ENCODE data around the gene GRK3.
A peak's percentile ranks its signal among the peaks of the same experiment; 100 is the strongest.
"Not testable (repeated sequence)": the region's sequence is repeated elsewhere in the genome, so short reads cannot be mapped to it uniquely, and the experiment has no call there.

GRK3 gene

DNA sequence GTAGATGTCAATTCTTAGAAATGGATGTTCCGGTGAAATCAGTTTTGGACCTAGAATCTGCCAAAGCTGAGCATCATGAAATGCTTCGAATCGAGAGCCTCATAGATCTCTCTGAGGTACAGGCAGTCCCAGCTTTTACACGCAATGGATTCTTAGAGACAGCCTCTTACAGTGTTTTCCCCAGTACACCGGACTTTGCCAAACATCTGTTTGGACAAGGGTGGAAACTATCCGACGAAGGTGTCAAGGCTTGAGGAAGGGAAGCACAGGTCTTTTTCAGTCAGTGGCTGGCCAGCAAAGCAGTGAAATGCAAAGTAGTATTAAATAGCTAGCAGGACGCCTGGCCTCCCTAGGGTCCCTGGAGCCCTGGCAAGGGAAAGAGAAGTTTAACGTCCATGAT, 4.9 kb downstream of the GRK3 start:
- FAIRE-seq (peak; percentile 74), DNase-seq (ENCODE audit: extremely low spot score, insufficient read length, low read depth) (no peak)

- FAIRE-seq = peak; percentile 76
- DNase-seq (ENCODE audit: extremely low spot score, insufficient read length, low read depth) = no peak
Measured at GRCh38 chr22:25569983-25570382, 5.5 kb downstream of the GRK3 start.

GRCh38 chr22:25570486-25570885, 6.0 kb downstream of the GRK3 start:
- FAIRE-seq (no peak), DNase-seq (ENCODE audit: extremely low spot score, insufficient read length, low read depth) (no peak)

- not testable (repeated sequence) for DNase-seq (ENCODE audit: extremely low spot score, insufficient read length, low read depth); FAIRE-seq
Measured at GRCh38 chr22:25571969-25572707, 7.7 kb downstream of the GRK3 start.

- no peak for DNase-seq (ENCODE audit: extremely low spot score, insufficient read length, low read depth)
- FAIRE-seq = peak; percentile 82
Measured at GRCh38 chr22:25572708-25573171, 8.3 kb downstream of the GRK3 start.

GRCh38 chr22:25573841-25574240, 9.4 kb downstream of the GRK3 start:
- DNase-seq (ENCODE audit: extremely low spot score, insufficient read length, low read depth) (no peak), FAIRE-seq (peak; percentile 67)

DNA sequence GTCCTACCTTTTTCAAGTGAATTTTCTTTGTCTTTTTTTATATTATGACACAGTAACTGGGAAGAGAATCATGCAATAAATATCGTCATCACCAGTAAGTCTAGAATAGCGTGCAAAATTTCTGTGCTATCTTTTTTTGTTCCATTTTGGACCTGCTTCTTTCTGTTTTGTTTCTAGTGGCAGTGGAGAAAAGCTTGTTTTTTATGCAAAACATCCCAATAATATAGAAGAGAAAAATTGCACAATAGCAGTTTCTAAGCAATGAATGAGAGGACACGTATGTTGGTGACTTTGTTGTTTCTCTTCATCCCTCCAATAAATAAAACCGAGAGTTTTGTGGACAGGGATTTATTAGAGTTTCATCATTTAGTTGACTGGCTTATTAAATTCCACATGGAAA, 10.3 kb downstream of the GRK3 start:
- DNase-seq (ENCODE audit: extremely low spot score, insufficient read length, low read depth) = no peak
- peak; percentile 49 for FAIRE-seq

DNA sequence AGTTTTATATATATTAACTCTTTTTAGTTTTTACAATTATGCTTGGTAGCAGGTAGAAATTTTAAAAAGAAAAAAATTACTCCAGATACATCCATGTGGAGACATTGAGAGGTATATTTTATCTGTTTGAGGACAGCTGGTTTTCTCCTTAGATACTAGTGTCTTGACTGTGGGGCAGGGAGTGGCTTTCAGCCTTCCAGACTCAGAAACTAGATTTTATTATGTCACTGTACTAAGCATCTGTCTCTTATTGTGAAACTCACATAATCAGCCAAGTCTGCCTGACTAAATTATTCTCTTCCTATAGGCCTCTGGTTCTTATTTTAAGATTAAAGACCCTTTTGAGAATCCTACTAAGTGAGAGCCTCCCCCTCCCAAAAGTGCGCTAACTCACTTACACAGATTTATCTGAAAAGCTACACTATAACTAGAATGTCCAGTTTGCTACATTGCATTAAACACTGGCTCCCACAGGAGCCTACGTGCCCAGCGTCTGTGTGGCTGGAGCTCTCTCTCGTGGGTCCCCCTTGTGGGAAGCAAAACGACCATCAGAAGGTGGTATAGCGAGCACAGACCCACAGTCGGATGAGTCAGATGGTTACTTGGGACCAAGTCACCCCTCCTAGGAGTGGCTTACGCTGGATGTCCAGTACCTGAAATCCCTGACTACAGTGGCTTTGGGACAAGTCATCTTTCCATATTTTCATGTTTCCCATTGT, 11.4 kb downstream of the GRK3 start:
- FAIRE-seq = peak; percentile 72
- not testable (repeated sequence) for DNase-seq (ENCODE audit: extremely low spot score, insufficient read length, low read depth)

DNA sequence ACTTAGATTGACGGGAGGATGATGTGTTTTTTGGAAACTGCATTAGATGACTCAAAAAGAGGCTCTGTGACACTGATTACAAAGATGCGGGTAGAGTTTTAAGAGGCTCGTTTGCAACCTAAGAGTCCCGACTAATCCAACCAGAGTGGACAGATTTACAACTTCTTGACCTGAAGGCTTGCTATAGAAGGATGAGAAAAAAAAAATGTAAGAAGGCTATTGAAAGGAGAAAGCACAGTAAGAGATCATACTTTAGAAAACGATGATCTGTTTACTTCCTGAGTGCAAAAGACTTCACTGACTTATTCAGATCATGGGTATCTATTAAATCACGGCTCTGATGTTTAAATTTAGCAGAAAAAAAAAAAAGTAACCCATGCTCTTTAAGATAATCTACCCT, 17.0 kb downstream of the GRK3 start:
- not testable (repeated sequence) for FAIRE-seq; DNase-seq (ENCODE audit: extremely low spot score, insufficient read length, low read depth)

DNA sequence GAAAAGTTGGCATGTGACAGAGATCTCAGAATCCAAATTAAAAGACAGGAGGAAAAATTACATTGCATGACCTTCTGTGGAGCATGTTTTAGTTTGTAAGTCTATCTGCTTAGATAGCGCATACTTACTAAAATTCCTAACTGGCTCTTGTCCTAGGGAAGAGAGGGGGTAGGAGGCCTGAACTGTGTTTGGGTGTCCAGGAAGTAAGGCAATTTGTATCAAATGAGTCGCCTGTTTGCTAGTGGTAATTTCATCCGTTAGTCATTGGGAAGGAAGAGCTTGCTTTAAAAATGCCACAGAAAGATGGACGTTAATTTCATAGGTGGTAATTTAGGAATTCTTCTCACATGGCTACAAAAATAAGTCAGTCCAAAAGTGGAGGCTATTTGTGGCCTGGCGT, 18.5 kb downstream of the GRK3 start:
- DNase-seq (ENCODE audit: extremely low spot score, insufficient read length, low read depth) = no peak
- peak; percentile 51 for FAIRE-seq

GRCh38 chr22:25584993-25585392, 20.5 kb downstream of the GRK3 start:
- peak; percentile 57 for FAIRE-seq
- DNase-seq (ENCODE audit: extremely low spot score, insufficient read length, low read depth) = not testable (repeated sequence)

DNA sequence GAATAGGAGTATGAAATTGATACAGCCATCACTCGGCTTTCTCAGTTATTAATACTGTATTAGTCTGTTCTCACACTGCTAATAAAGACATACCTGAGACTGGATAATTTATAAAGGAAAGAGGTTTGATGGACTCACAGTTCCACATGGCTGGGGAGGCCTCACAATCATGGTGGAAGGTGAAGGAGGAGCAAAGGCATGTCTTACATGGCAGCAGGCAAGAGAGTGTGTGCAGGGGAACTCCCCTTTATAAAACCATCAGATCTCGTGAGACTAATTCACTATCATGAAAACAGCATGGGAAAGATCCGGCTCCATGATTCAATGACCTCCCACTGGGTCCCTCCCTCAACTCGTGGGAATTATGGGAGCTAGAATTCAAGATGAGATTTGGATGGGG, 25.2 kb downstream of the GRK3 start:
- not testable (repeated sequence) for DNase-seq (ENCODE audit: extremely low spot score, insufficient read length, low read depth); FAIRE-seq

GRCh38 chr22:25593323-25593722, 28.8 kb downstream of the GRK3 start:
- not testable (repeated sequence) for DNase-seq (ENCODE audit: extremely low spot score, insufficient read length, low read depth); FAIRE-seq

- DNase-seq (ENCODE audit: extremely low spot score, insufficient read length, low read depth) (no peak), FAIRE-seq (peak; percentile 60)
Measured at GRCh38 chr22:25598609-25599008, 34.1 kb downstream of the GRK3 start.

DNA sequence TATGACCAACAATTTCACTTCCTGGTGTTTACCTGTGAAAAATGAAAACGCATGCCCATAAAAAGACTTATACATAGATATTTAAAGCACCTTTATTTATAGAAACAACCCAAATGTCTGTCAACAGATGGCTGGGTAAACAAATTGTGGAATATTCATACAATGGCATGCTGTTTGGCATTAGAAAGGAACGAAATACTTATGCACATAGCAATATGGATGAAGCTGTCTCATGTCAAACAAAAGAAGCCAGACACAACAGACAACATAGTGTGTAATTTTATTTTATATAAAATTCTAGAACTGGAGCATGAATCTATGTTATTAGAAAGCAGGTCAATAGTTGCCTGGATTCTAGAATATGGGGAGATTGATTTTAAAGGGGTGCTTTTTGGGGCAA, 38.0 kb downstream of the GRK3 start:
- FAIRE-seq (no peak), DNase-seq (ENCODE audit: extremely low spot score, insufficient read length, low read depth) (no peak)

DNA sequence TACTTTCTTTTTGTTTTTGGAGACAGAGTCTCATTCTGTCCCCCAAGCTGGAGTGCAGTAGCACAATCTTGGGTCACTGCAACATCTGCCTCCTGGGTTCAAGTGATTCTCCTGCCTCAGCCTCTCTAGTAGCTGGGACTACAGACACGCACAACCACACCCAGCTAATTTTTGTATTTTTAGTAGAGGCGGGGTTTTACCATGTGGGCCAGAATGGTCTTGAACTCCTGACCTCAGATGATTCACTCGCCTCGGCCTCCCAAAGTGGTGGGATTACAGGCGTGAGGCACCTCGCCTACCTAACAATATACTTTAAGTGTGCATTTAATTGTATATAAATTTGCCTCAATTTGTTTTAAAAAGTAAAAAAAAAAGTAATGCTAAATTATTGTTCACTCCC, 38.4 kb downstream of the GRK3 start:
- FAIRE-seq (no peak), DNase-seq (ENCODE audit: extremely low spot score, insufficient read length, low read depth) (no peak)

DNA sequence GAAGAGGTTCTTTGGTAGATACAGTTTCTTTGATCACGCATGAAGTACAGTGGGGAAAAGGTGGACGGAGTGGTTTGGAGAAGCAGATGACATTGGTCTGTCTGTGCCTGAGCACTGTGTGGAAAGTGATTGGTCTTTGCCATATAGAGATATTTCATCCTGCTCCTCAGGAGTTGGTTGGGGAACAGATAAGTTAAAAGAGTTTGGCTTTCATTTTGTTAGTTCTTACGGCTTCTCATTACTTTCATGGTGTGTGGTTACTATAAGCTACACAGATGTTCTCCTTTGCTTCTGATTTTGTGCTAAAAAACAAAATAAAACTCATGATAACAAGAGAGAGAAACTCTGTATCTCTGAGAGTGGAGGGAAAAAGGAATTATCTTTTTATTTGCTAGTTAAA, 40.7 kb downstream of the GRK3 start:
- DNase-seq (ENCODE audit: extremely low spot score, insufficient read length, low read depth); FAIRE-seq: not testable (repeated sequence)

DNA sequence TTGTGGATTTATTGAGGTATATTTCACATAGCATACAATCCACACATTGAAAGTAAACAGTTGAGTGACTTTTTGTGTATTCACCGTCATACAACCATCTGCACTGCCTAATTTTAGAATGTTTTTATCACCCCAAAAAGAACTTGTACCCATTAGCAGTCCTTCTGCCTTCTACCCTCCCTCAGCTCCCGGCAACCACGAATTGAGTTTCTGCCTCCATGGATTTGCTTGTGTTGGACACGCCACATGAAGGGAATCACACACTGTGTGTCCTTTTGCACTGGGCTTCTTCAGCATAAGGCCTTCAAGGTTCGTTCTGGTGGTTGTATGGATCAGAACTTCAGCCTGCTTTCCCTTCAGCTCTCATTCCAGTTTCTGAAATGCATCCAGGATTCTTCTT, 41.1 kb downstream of the GRK3 start:
- DNase-seq (ENCODE audit: extremely low spot score, insufficient read length, low read depth) = not testable (repeated sequence)
- FAIRE-seq = peak; percentile 47

- DNase-seq (ENCODE audit: extremely low spot score, insufficient read length, low read depth) = not testable (repeated sequence)
- peak; percentile 52 for FAIRE-seq
Measured at GRCh38 chr22:25611284-25611683, 46.8 kb downstream of the GRK3 start.

GRCh38 chr22:25613131-25613530, 48.7 kb downstream of the GRK3 start:
- not testable (repeated sequence) for DNase-seq (ENCODE audit: extremely low spot score, insufficient read length, low read depth)
- peak; percentile 46 for FAIRE-seq

DNA sequence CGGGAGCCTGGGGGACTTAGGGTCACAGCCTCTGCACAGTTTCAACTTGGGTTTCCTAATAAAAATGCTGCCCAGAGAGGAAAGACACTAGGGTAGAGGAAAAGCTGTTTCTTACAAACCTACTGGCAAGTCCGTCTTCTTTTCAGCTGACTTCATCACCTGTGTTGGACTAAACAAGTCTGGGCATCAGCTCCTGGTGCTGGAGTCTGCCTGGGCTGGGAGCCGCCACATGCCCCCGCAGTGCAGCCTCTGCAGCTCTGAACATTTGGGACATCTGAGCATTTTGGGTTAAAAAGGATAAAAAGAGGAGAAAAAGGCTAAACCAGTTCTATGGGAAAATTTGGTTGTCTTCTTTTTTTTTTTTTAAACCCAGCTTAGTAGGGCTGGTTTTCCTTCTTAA, 49.1 kb downstream of the GRK3 start:
- FAIRE-seq; DNase-seq (ENCODE audit: extremely low spot score, insufficient read length, low read depth): not testable (repeated sequence)
